ENCODE results near the gene STARD13.

Gene STARD13

DNA sequence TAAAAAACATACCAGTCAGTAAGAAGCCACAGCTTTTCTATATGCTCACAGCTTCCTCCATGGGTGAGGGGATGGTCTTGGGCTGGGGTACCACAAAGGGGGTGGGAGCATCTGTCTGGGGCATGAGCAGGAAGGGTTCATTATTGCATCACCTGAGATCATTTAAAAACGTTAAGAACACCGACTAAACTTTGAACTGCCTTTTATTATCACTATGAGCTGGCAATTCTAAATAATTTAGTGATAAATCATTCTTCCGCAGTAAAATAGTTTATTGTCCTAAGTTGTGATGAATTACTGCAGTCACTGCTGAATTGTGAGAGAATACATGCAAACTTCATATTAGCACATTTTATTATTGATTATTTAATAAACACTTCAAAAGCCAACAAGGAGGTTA is 197.8 kb downstream of the STARD13 start:
- Mint-ChIP-seq H3K27me3 (ENCODE audit: low read depth) (no peaks in the 10 kb centered on the region), H3K9me3 (peaks cover under 1% of the 10 kb centered on the region), H3K4me3 (no peak overlapping the region), H3K36me3 (ENCODE audit: low read depth) (no peaks in the 10 kb centered on the region), H3K4me1 (peaks cover 48% of the 10 kb centered on the region), H3K27ac (peak overlapping the region in 2 of 3 experiments; percentile 25 to 41)
- TF ChIP-seq, protein P1, sequence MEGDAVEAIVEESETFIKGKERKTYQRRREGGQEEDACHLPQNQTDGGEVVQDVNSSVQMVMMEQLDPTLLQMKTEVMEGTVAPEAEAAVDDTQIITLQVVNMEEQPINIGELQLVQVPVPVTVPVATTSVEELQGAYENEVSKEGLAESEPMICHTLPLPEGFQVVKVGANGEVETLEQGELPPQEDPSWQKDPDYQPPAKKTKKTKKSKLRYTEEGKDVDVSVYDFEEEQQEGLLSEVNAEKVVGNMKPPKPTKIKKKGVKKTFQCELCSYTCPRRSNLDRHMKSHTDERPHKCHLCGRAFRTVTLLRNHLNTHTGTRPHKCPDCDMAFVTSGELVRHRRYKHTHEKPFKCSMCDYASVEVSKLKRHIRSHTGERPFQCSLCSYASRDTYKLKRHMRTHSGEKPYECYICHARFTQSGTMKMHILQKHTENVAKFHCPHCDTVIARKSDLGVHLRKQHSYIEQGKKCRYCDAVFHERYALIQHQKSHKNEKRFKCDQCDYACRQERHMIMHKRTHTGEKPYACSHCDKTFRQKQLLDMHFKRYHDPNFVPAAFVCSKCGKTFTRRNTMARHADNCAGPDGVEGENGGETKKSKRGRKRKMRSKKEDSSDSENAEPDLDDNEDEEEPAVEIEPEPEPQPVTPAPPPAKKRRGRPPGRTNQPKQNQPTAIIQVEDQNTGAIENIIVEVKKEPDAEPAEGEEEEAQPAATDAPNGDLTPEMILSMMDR (IDR thresholded peaks at IDR 0.05; ENCODE audit: unreplicated experiment in 3 of 3), result no peak

DNA sequence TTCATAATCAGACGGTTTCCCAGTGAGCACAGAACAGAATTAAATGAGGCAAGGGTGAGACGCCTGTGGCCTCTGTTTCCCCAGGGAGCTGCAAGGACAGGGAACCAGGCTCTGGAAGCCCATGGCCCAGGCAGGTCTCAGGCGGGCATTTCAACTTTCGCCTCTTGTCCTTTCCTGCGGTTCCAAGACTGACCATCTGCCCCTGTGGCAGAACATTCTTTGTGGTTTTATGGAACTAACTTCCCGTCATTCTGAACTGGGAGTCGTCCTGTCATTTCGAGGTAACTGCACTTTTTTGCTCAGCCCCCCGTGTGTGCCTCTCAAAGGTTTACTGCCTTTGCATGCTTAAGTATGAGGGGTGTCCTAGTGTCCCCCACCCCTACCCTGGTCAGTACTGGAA is 198.5 kb downstream of the STARD13 start:
- Mint-ChIP-seq H3K27me3 (ENCODE audit: low read depth) (no peaks in the 10 kb centered on the region), H3K36me3 (ENCODE audit: low read depth) (no peaks in the 10 kb centered on the region), H3K4me3 (no peak overlapping the region), H3K4me1 (peaks cover 41% of the 10 kb centered on the region), H3K9me3 (no peaks in the 10 kb centered on the region), H3K27ac (peak overlapping the region in 1 of 3 experiments; percentile 41)
- TF ChIP-seq, protein P1 (IDR thresholded peaks at IDR 0.05; ENCODE audit: unreplicated experiment in 3 of 3), result no peak

DNA sequence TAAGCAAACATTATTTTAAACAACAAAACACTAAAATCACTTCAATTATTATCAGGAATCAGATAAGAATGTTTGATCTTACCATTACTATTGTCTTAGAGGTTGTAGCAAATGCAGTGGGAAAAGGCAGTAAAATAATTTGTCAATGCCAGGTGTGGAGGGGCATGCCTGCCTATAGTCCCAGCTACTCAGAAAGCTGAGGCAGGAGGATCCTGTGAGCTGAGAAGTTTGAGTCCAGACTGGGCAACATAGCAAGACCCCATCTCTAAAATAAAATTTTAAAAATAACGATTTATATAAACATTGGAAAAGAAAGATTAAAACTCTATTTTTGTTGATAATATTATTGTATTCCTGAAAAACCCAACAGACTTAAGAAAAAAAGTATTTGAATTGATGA is 202.5 kb downstream of the STARD13 start:
- peaks cover 23% of the 10 kb centered on the region for H3K4me1 Mint-ChIP-seq
- H3K4me3 Mint-ChIP-seq, result no peak overlapping the region
- H3K27ac Mint-ChIP-seq, result no peak overlapping the region
- TF ChIP-seq, protein P1 (IDR thresholded peaks at IDR 0.05; ENCODE audit: unreplicated experiment in 3 of 3), result no peak
- H3K36me3 Mint-ChIP-seq (ENCODE audit: low read depth), result no peaks in the 10 kb centered on the region
- no peaks in the 10 kb centered on the region for H3K27me3 Mint-ChIP-seq (ENCODE audit: low read depth)
- no peaks in the 10 kb centered on the region for H3K9me3 Mint-ChIP-seq

DNA sequence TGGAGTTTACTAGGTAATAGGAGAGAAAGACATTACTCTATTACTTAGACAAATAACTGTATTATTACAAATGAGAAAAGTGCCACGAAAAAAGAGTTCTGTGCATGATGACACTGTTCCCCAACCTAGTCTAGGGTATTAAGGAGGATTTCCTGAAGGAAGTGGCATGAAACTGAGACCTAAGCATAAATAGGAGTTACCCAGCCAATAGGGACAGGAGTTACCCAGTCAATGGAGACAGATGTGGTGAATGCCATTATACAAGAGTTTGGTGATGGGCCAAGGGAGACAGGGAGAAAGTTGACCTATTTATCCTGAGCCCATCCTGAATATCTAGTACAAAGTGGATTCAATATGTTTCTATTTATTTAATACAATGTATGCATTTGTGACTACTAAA is 203.9 kb downstream of the STARD13 start:
- Mint-ChIP-seq H3K27ac (peak overlapping the region; percentile 67 to 72 (median 69)), H3K27me3 (ENCODE audit: low read depth) (no peaks in the 10 kb centered on the region), H3K4me1 (peaks cover 18% of the 10 kb centered on the region), H3K4me3 (no peak overlapping the region), H3K9me3 (no peaks in the 10 kb centered on the region), H3K36me3 (ENCODE audit: low read depth) (no peaks in the 10 kb centered on the region)
- TF ChIP-seq, protein P1 (IDR thresholded peaks at IDR 0.05; ENCODE audit: unreplicated experiment in 3 of 3), result no peak

DNA sequence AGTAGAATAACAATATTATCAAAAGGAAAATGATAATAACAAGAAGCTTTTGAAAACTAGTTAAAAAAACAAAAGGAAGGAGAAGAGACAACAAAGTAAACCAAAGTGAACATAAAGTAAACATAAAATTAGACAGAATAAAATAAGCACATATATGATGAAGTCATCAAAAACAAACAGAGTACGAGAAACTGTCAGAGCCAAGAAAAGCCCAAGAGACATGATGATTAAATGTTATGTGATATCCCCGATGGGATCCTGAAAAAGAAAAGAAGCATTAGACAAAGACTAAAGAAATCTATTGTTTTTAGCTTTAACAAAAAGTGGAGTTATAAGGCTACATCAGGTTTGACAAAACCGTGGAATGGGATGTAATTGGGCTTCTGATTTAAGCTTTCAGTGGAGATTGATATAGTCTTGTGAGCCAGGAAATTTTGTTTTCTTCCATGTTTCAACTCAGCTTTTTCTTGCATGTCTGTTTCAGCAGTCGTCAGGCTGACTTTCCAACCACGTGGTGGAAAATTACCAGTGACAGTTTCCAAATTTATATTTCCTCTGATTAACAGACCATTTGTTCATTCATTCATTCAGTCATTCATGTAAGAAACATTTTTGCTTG is 204.5 kb downstream of the STARD13 start:
- H3K9me3 Mint-ChIP-seq, result no peaks in the 10 kb centered on the region
- peaks cover 18% of the 10 kb centered on the region for H3K4me1 Mint-ChIP-seq
- no peak overlapping the region for H3K4me3 Mint-ChIP-seq
- no peaks in the 10 kb centered on the region for H3K27me3 Mint-ChIP-seq (ENCODE audit: low read depth)
- peak overlapping the region; percentile 67 to 72 (median 69) for H3K27ac Mint-ChIP-seq
- TF ChIP-seq, protein P1 (IDR thresholded peaks at IDR 0.05; ENCODE audit: unreplicated experiment in 3 of 3), result no peak
- H3K36me3 Mint-ChIP-seq (ENCODE audit: low read depth), result no peaks in the 10 kb centered on the region

DNA sequence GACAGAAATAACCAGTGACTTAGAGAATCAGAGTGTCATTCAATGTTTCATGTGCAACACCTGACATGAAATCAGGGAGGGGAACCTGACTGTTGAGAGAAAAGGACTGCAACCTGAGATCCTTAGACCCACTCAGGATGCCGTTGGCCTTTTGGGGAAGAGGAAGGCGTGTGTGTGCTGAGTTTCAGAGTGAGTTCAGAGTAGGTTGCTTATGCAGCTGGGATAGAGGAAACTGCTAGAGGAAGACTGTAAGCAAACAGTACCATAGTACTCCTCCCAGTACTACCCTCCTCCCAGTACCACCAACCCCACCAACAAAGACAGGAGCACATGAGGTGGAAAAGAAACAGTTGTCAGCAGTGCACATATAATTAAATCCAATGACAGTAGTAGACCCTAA is 205.6 kb downstream of the STARD13 start:
- H3K4me3 Mint-ChIP-seq, result no peak overlapping the region
- peaks cover 18% of the 10 kb centered on the region for H3K4me1 Mint-ChIP-seq
- no peaks in the 10 kb centered on the region for H3K9me3 Mint-ChIP-seq

More for the DNA sequence above, 205.6 kb downstream of the STARD13 start:
- Mint-ChIP-seq H3K36me3 (ENCODE audit: low read depth) (no peaks in the 10 kb centered on the region), H3K27ac (peak overlapping the region in 1 of 3 experiments; percentile 39), H3K27me3 (ENCODE audit: low read depth) (no peaks in the 10 kb centered on the region)
- TF ChIP-seq, protein P1 (IDR thresholded peaks at IDR 0.05; ENCODE audit: unreplicated experiment in 3 of 3), result no peak
